Right atrium auricular region (tissue), 2 donors: ENCODE data around the gene ASTN2. TPM values are rescaled to one million over a fixed set of nuclear protein-coding genes. Genes with fewer than 3 reads are reported as not detected.

Source experiments
- DNase-seq: peaks from one replicate; pipeline ENCODE4 v3.0.0-alpha.2; 2019; ENCODE audit warnings: low spot score
- H3K27ac ChIP-seq, 2 donors: fragments of 200-600 bp; sonication (generic); 1 replicate in 1 of 2; 2 replicates in 1 of 2; pipeline ENCODE4 v1.5.1; 2016 to 2019
- H3K27me3 ChIP-seq, 2 donors: fragments of 200-600 bp; sonication (generic); one replicate each; pipeline versions ENCODE4 v1.5.1 to v1.6.0; 2017 to 2019
- H3K36me3 ChIP-seq: fragments of 200-600 bp; sonication (generic); one replicate; pipeline ENCODE4 v1.5.1; 2016
- H3K4me1 ChIP-seq, 2 donors: fragments of 200-600 bp; sonication (generic); one replicate each; pipeline versions ENCODE4 v1.5.1 to v1.6.0; 2017 to 2019
- H3K4me3 ChIP-seq, 2 donors: fragments of 200-600 bp; sonication (generic); 1 replicate in 1 of 2; 2 replicates in 1 of 2; pipeline ENCODE4 v1.5.1; 2017 to 2019; ENCODE audit warnings: mild to moderate bottlenecking in 1 of 2, moderate library complexity in 1 of 2
- H3K9me3 ChIP-seq, 2 donors: fragments of 200-600 bp; sonication (generic); one replicate each; pipeline ENCODE4 v1.5.1; 2019
- total RNA-seq, 2 donors: library from RNA; depleted of rRNA; stranded (reverse); fragments of >200 nt; gene quantifications; one replicate each; pipeline ENCODE4 v1.1.0, GENCODE V29; 2016
- TF ChIP-seq, protein P1 (sequence below), 2 donors: fragments of 200-600 bp; sonication (generic); IDR thresholded peaks; one replicate each; pipeline ENCODE4 v1.5.1; 2019; ENCODE audit warnings: antibody characterized with exemption in 2 of 2

The ASTN2 gene
- total RNA-seq, 2 donors from 2014 or later = 11.1 to 32.2 TPM

DNA sequence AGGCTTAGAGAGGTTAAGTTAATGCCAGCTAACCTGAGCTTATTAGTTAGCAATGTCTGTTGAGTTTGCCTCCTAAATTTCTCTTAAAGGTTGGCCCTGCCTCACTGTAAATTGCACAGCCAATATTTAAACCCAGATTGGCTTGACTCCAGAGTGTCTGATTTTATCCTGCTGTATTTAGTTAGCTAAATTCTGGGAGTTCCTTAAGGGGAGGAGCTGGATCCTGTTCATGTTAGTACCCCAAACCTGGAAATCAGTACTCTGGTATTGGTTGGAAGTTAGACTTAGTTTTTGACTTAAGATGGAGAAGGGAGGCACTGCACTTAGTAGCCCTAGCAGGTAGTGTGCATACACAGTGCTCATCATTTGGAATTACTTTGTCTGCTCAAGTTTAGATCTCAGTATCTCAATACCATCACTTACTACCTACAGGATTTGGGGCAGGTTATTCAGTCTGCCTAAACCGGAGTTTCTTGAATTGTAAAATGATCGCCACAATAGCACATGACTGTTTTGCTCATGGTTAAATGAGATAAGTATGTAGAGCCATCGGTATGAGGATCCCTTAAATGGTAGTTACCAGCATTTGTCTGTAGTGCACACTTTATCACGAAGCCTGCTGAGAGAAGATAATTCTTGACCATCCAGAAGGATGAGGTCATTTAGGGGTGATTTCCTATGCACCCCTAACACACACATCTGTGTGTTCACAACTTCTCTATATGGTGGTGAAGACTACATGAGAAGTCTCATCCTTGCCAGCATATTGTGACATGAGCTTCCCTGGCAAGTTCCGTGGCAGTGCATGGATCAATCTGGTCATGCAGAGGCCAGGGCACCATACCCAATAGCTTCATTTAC lies 992.5 kb downstream of the ASTN2 start:
- TF ChIP-seq, protein P1, sequence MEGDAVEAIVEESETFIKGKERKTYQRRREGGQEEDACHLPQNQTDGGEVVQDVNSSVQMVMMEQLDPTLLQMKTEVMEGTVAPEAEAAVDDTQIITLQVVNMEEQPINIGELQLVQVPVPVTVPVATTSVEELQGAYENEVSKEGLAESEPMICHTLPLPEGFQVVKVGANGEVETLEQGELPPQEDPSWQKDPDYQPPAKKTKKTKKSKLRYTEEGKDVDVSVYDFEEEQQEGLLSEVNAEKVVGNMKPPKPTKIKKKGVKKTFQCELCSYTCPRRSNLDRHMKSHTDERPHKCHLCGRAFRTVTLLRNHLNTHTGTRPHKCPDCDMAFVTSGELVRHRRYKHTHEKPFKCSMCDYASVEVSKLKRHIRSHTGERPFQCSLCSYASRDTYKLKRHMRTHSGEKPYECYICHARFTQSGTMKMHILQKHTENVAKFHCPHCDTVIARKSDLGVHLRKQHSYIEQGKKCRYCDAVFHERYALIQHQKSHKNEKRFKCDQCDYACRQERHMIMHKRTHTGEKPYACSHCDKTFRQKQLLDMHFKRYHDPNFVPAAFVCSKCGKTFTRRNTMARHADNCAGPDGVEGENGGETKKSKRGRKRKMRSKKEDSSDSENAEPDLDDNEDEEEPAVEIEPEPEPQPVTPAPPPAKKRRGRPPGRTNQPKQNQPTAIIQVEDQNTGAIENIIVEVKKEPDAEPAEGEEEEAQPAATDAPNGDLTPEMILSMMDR (IDR thresholded peaks at IDR 0.05) = no peak
- Histone ChIP-seq H3K9me3 (no peaks in the 10 kb centered on the region), H3K4me3 (no peak overlapping the region), H3K36me3 (no peaks in the 10 kb centered on the region), H3K27me3 (no peaks in the 10 kb centered on the region), H3K4me1 (no peaks in the 10 kb centered on the region), H3K27ac (no peak overlapping the region)
- no peak for DNase-seq

DNA sequence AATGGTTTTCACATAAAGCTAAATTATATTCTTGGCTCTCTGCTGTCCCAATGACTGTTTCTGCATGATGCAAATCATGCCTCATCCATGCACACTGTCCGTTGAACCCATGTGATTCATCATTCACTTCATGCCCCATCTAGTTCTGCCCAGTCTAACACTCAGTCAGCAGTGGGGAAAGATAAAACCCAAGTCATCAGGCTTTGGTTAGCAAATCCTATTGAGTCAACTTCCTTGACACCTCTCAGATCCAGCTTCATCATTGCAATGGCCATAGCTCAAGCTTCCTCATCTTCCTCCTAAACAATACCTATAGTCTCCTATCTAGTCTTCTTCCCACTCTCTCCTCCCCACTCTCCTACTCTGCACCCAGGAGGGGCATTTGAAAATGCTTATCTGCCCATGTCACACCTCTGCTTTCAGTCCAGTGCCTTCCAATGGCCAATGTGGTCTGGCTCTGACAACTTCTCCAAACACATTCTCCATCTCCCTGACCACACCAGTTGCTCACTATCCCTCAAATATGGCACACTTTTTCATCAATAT lies 993.8 kb downstream of the ASTN2 start:
- no peaks in the 10 kb centered on the region for H3K36me3 ChIP-seq
- H3K27ac ChIP-seq = no peak overlapping the region
- H3K27me3 ChIP-seq = no peaks in the 10 kb centered on the region
- TF ChIP-seq, protein P1 (IDR thresholded peaks at IDR 0.05) = no peak
- no peaks in the 10 kb centered on the region for H3K4me1 ChIP-seq
- no peak overlapping the region for H3K4me3 ChIP-seq
- no peaks in the 10 kb centered on the region for H3K9me3 ChIP-seq
- DNase-seq = no peak

DNA sequence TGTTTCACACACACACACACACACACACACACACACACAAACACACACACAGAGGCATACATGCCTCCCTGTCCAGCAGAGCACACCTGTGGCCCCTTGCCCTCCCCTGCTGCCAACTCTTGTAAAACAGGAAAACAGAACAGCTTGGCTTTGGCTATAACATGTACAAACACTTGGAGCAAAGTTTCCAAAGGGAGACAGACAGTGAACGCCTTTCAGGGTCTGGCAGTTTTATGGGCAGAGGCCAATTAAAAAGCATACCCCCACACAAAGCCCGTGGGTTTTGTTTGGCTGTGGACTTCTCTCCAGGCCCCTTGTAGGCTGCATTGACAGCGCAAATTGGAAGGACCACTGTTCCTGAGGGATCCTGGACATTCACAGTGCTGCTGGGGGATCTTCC lies 995.7 kb downstream of the ASTN2 start:
- Histone ChIP-seq H3K9me3 (no peaks in the 10 kb centered on the region), H3K36me3 (no peaks in the 10 kb centered on the region), H3K27ac (no peak overlapping the region), H3K27me3 (no peaks in the 10 kb centered on the region), H3K4me1 (no peaks in the 10 kb centered on the region), H3K4me3 (no peak overlapping the region)
- TF ChIP-seq, protein P1 (IDR thresholded peaks at IDR 0.05) = no peak
- DNase-seq = no peak

- Histone ChIP-seq H3K36me3 (no peaks in the 10 kb centered on the region), H3K9me3 (no peaks in the 10 kb centered on the region), H3K4me3 (no peak overlapping the region), H3K4me1 (no peaks in the 10 kb centered on the region), H3K27ac (no peak overlapping the region), H3K27me3 (no peaks in the 10 kb centered on the region)
- no peak for DNase-seq
- TF ChIP-seq, protein P1 (IDR thresholded peaks at IDR 0.05) = no peak
These were observed 997.4 kb downstream of the ASTN2 start for GRCh38 chr9:116417464-116417863.

- no peak overlapping the region for H3K4me3 ChIP-seq
- H3K27ac ChIP-seq = no peak overlapping the region
- no peaks in the 10 kb centered on the region for H3K27me3 ChIP-seq
- no peaks in the 10 kb centered on the region for H3K36me3 ChIP-seq
- TF ChIP-seq, protein P1 (IDR thresholded peaks at IDR 0.05) = no peak
- H3K9me3 ChIP-seq = no peaks in the 10 kb centered on the region
- no peak for DNase-seq
- no peaks in the 10 kb centered on the region for H3K4me1 ChIP-seq
These were observed 998.4 kb downstream of the ASTN2 start for GRCh38 chr9:116416421-116416820.
